Activated CD8-positive, alpha-beta memory T cell treated with anti-CD3 and anti-CD28 coated beads for 1 hour (primary cell): ENCODE measurements around the gene DMAC2.
"Not testable (repeated sequence)": the region's sequence is repeated elsewhere in the genome, so short reads cannot be mapped to it uniquely, and the experiment has no call there.

Experiments
- DNase-seq, 2 donors: peaks; one replicate each; pipeline ENCODE4 v3.0.0-alpha.2; 2020; ENCODE audit warnings: low read depth in 1 of 2; ENCODE audit errors: extremely low read depth in 1 of 2

The DMAC2 gene

DNA sequence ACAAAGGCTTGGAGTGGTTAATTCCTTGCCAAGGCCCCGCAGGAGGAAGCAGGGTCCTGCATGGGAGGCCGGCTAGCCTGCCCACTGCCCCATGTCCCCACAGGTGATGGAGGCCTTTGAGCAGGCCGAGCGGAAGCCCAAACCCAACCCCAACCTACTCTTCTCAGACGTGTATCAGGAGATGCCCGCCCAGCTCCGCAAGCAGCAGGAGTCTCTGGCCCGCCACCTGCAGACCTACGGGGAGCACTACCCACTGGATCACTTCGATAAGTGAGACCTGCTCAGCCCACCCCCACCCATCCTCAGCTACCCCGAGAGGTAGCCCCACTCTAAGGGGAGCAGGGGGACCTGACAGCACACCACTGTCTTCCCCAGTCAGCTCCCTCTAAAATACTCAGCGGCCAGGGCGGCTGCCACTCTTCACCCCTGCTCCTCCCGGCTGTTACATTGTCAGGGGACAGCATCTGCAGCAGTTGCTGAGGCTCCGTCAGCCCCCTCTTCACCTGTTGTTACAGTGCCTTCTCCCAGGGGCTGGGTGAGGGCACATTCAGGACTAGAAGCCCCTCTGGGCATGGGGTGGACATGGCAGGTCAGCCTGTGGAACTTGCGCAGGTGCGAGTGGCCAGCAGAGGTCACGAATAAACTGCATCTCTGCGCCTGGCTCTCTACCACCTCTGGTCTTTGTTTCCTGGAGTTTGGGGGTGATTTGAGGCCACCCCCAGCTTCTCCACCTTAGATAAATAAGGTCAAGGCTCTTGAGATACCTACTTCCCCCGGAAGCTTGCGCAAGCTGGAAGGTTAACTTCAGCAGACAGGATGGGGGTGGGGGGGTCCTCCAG lies 15.2 kb downstream of the DMAC2 start:
- no peak for DNase-seq

GRCh38 chr19:41422955-41423354 lies 16.8 kb downstream of the DMAC2 start:
- no peak for DNase-seq

GRCh38 chr19:41422456-41422855 lies 17.3 kb downstream of the DMAC2 start:
- DNase-seq = no peak

GRCh38 chr19:41421973-41422372 lies 17.7 kb downstream of the DMAC2 start:
- no peak for DNase-seq

DNA sequence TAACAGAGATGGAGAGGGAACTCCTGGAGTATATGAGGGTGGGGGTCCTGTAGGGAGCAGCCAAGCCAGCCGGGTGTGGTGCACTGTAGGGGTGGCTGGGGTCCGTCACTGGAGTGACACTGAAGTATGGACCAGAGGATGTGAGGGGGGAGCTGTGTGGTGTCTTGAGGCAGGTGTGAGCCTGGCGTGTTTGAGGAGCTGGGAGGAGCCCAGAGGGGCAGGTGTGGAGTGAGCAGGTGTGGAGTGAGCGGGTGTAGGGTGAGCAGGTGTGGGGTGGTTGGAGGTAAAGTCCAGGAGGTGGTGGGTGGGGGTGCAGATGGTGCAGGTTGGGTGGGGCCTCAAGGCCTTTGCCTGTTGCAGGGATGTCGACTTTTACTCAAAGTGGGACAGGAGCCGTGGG lies 18.4 kb downstream of the DMAC2 start:
- DNase-seq = no peak

DNA sequence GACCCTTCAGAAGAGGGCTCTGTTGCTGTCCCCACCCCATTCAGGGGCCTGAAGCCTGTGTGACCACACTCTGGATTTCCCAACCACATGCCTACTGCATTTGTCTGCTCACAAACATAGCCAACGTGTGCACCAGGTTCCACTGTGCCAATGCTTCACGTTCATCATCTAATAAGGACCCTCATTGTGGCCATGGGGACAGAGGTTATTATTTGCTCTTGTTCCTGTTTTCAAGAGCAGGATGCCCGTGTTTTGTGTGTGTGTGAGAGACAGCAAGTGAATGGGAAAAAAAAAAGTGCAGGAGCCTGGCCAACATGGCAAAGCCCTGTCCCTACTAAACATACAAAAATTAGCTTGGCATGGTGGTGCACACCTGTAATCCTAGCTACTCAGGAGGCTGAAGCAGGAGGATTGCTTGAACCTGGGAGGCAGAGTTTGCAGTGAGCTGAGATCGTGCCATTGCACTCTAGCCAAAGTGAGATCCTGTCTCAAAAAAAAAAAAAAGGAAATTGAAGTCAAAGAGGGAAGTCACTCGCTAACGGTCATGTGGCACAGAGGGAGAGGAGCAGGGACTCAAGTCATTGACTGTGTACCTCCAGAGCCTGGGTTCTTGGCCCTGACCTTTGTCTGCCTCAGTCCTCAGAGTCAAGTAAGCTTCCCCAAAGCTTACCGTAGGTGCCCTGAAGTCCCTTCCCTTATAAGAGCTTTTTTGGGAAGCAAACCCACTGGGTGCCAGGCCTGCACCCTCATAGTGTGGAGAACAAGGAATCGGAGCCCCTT lies 19.4 kb downstream of the DMAC2 start:
- DNase-seq = no peak

- no peak for DNase-seq
These were observed 23.5 kb downstream of the DMAC2 start for GRCh38 chr19:41416194-41416674.

DNA sequence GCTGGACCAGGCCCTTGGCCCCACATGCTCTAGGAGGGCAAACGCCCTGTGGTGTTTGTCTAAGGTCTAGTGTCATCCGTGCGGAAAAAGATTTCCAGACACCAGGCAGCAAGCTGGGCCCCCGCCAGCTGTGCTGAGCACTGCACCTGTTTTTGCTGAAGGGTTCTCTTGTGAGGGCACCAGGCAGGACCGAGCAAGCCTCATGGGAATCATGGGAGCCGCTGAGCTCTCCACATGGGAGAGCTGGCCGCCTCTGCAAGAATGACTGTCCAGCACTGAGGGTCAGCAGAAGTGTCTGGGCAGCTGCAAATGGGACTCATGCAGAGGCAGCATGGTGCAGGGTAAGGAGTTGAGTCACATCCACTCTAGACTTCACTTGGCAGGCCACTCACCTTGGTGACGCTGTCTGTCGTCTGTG lies 24.5 kb downstream of the DMAC2 start:
- no peak for DNase-seq

DNA sequence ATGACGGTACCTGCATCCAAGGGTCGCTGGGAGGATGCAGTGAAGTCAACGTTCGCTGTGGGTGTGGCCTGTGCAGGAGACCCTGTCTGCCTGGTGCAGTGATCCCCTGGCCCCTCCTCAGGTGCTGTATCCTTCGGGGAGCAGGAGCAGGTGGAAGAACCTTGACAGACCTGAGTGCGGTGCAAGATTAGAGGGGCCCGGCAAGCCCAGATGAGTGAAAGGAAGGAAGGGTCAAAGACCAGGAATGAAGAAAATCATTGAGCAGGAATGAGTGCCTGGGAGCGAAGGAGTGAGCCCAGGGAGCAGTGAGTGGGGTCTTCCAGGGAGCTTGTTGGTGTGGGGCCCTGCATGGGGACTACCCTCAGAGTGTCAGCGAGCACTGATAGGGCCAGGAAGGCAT lies 25.3 kb downstream of the DMAC2 start:
- DNase-seq = no peak

GRCh38 chr19:41413947-41414346 lies 25.8 kb downstream of the DMAC2 start:
- no peak for DNase-seq

- no peak for DNase-seq
These were observed 26.8 kb downstream of the DMAC2 start for GRCh38 chr19:41412953-41413352.

DNA sequence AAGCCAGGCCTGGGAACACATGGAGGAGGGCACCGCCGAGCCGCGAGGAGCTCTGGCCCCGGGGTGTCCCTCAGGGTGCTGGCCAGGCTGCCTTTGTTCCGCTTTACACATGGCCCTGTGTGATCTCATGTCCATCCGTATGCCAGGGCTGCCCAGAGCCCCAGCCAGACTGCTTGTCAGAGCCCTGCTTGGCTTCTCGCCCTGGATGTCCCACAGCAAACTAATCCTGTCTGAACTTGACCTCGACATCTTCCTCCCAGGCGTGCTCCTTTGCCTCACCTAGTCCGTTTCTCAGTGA lies 27.8 kb downstream of the DMAC2 start:
- no peak for DNase-seq

GRCh38 chr19:41411100-41411967 lies 28.4 kb downstream of the DMAC2 start:
- no peak for DNase-seq

- DNase-seq = no peak
These were observed 29.2 kb downstream of the DMAC2 start for GRCh38 chr19:41410336-41411054.

DNA sequence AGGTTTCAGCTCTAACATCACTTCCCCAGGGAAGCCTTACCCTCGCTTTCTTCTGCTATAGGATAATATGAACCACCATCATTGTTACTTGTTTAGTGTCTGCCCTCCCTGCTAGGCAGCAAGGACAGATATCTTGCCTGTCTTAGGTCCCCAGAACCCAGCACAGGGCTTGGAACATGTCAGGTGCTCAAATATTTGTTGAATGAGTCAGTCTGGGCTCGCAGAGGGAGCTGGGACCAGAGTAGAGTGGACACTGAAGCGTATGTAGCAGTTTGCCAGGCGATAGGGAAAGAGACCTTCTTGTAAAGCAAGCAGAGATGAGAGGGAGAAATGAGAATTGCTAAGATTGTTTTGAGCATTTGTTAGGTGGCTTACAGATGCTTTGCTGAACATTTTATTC lies 30.4 kb downstream of the DMAC2 start:
- DNase-seq = no peak

- not testable (repeated sequence) for DNase-seq
These were observed 30.9 kb downstream of the DMAC2 start for GRCh38 chr19:41408846-41409245.

GRCh38 chr19:41408256-41408655 lies 31.5 kb downstream of the DMAC2 start:
- DNase-seq = no peak

GRCh38 chr19:41407271-41407670 lies 32.4 kb downstream of the DMAC2 start:
- DNase-seq = no peak

DNA sequence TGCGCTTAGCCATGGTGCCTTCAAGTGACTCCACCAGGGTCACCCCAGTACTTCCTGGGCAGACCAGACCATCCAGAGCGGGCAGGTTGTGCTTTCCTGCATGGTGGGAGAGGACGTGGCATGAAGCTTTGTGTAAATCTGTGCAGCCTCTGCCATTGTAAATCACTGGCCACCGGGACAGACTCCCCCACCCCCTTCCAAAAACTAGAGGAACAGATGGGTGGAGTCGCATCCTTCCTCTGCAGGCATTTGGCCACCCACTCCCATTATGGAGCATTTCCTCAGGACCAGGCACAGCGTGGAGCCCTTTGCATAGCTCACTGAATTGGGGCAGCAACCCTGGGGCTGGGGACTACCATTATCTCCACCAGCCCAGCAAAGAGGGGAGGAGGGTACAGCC lies 33.9 kb downstream of the DMAC2 start:
- DNase-seq = no peak

DNA sequence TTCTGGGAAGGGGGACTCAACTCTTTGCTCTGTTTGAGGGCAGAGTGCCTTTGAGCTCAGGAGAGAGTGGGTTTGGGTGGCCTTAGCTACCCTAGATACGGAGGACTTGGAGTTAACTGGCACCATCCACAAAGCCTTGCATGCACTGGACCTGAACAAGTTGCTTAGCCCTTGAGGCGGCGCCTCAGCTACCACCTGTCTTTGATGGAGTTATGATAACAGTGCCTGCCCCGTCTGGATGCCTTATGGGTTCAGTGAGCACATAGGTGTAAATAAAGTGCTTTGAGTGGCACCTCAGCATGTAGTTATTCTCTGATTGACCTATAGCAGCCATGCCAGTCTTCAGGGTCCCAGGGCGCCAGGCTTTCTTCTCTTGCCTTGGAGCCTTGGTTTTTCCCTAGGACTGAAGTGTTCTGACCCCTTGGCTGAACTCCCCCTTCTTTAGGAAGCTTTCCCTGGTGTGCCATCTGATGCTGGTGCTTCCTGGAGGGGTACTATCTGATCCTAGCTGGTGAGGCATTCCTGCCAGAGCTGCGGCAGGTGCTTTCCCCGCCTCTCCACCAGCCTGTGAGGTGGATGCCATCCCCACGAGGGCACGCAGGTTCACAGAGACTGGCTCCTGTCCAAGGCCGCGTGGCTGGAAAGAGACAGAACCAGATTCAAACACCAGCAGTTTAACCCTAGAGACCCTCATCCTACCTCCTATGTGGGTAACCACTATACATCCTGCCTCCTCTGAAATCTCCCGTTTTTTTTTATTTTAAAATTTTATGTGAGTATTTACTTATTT lies 36.3 kb downstream of the DMAC2 start:
- DNase-seq = no peak
